ENCODE data around the gene ZSCAN21.

Gene ZSCAN21

GRCh38 chr7:100101016-100101862 lies 51.7 kb downstream of the ZSCAN21 start, which contains the start of the genes AP4M1 and MCM7:
AP4M1 (plus strand) TSS chr7:100101643; CDS start chr7:100101715, 72 bp downstream.
MCM7 (minus strand) TSS chr7:100101397; CDS start chr7:100101294, 103 bp downstream.
- peak; percentile 98 for DNase-seq

GRCh38 chr7:100102950-100103840 lies 53.6 kb downstream of the ZSCAN21 start:
- DNase-seq: no peak

GRCh38 chr7:100105534-100105933 lies 56.0 kb downstream of the ZSCAN21 start:
- no peak for DNase-seq

GRCh38 chr7:100106633-100107032 lies 57.1 kb downstream of the ZSCAN21 start:
- DNase-seq: no peak

- no peak for DNase-seq
Measured at GRCh38 chr7:100107125-100107737, 57.7 kb downstream of the ZSCAN21 start.

- DNase-seq: no peak
Measured at GRCh38 chr7:100107890-100108289, 58.3 kb downstream of the ZSCAN21 start.

GRCh38 chr7:100109521-100110163 lies 60.1 kb downstream of the ZSCAN21 start:
- DNase-seq: no peak

- no peak for DNase-seq
Measured at GRCh38 chr7:100111156-100111555, 61.6 kb downstream of the ZSCAN21 start.

GRCh38 chr7:100111914-100112313 lies 62.3 kb downstream of the ZSCAN21 start:
- DNase-seq: peak; percentile 28

Measured in GF-D8 (cell line).